Measurements from ENCODE around the gene ROCK1. TPM values are rescaled to one million over a fixed set of nuclear protein-coding genes. Genes with fewer than 3 reads are reported as not detected.

The ROCK1 gene
- total and polyA plus RNA-seq, 2 experiments from 2014 or later, result 33.6 to 35.9 TPM

DNA sequence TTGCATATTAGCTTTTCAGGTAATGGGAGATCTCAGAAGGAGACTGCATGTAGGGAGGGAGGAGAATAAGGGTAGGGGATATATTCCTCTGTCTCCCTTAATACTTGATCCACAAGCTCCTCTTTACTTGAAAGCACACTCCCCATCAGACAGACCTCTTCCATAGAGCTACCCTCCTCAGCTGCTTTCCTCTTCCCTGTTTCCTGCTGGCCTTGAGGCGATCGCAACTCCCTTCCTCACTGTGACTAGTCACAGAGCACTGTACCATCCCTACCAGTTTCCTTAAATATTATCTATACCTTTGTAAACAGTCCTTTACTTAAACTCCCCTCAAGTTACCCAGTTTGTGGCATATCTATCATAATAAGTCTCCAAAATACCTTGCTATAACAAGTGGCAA is 10.9 kb downstream of the ROCK1 start:
- Histone ChIP-seq H3K9me2 (ENCODE audit: insufficient read depth) (no peaks in the 10 kb centered on the region), H3K27me3 (replicated peaks; ENCODE audit: insufficient read depth) (no peaks in the 10 kb centered on the region), H3K9ac (no peak overlapping the region), H3K79me2 (ENCODE audit: insufficient read depth) (peaks cover 100% of the 10 kb centered on the region), H3K27ac (no peak overlapping the region), H3K36me3 (ENCODE audit: low read depth) (no peaks in the 10 kb centered on the region), H3K4me1 (ENCODE audit: insufficient read depth) (peaks cover 5% of the 10 kb centered on the region; the same call in 1 of the 2 replicates), H3K4me2 (ENCODE audit: unreplicated experiment) (no peak overlapping the region), H3K9me3 (ENCODE audit: low read depth) (no peaks in the 10 kb centered on the region), H4K20me1 (ENCODE audit: insufficient read depth) (peaks cover 55% of the 10 kb centered on the region), H3K4me3 (no peak overlapping the region), H3F3A (ENCODE audit: insufficient read depth) (peaks cover 10% of the 10 kb centered on the region; the same call in 1 of the 2 replicates), H2AFZ (no peak overlapping the region)
- 96 to 98% methylated on average over 2 of the region's 2 CpGs for WGBS, 2 experiments (ENCODE audit: low coverage in 1 of 2, low lambda C conversion rate in 2 of 2, missing lambda C conversion rate in 2 of 2)
- in situ Hi-C loops (cut with MboI), result no loop called here
- TF ChIP-seq EZH2 (IDR thresholded peaks at IDR 0.05; ENCODE audit: insufficient read depth, poor library complexity, severe bottlenecking), result no peak
- TF ChIP-seq EZH2phosphoT487 (IDR thresholded peaks at IDR 0.05; ENCODE audit: insufficient read depth, low read depth), result no peak
- DNase-seq, result no peak

DNA sequence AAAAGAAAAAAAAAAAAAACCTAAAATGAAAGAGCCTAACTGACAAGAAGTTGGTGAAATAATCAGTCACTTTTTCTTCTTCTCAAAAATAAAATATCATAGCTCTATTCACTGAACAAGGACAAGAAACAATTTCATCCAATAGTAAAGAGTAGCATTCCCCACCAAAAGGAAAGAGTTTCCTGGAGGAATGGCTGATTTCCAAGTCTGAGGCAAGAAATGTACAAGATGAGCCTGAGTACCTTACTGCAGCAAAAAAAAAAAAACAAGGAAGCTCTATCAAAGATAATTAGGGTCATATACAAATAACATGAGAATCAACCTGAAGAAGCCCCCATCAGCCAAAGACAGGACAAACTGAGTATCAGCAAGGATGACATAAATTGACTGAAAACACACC is 11.5 kb downstream of the ROCK1 start:
- Histone ChIP-seq H4K20me1 (ENCODE audit: insufficient read depth) (peaks cover 53% of the 10 kb centered on the region), H3K4me2 (ENCODE audit: unreplicated experiment) (no peak overlapping the region), H3K27me3 (replicated peaks; ENCODE audit: insufficient read depth) (no peaks in the 10 kb centered on the region), H3F3A (ENCODE audit: insufficient read depth) (peaks cover 10% of the 10 kb centered on the region; the same call in 1 of the 2 replicates), H3K36me3 (ENCODE audit: low read depth) (no peaks in the 10 kb centered on the region), H3K9me3 (ENCODE audit: low read depth) (no peaks in the 10 kb centered on the region), H3K9ac (no peak overlapping the region), H2AFZ (no peak overlapping the region), H3K4me3 (no peak overlapping the region), H3K79me2 (ENCODE audit: insufficient read depth) (peaks cover 100% of the 10 kb centered on the region), H3K9me2 (ENCODE audit: insufficient read depth) (no peaks in the 10 kb centered on the region), H3K27ac (no peak overlapping the region), H3K4me1 (ENCODE audit: insufficient read depth) (peaks cover 5% of the 10 kb centered on the region; the same call in 1 of the 2 replicates)
- DNase-seq, result peak; percentile 35
- TF ChIP-seq EZH2 (IDR thresholded peaks at IDR 0.05; ENCODE audit: insufficient read depth, poor library complexity, severe bottlenecking) (no peak), EZH2phosphoT487 (IDR thresholded peaks at IDR 0.05; ENCODE audit: insufficient read depth, low read depth) (no peak)
- in situ Hi-C loops (cut with MboI), result no loop called here

DNA sequence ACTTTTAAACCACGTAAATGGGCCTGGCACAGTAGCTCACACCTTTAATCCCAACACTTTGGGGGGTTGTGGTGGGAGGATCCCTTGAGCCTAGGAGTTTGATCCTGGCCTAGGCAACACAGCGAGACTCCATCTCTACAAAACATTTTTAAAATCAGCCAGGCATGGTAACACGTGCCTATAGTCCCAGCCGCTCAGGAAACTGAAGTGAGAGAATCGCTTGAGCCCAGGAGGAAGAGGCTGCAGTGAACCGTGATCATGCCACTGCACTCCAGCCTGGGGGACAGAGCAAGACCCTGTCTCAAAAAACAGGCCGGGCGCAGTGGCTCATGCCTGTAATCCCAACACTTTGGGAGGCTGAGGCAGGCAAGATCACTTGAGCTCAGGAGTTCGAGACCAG is 12.2 kb downstream of the ROCK1 start:
- H3K4me1 ChIP-seq (ENCODE audit: insufficient read depth), result peaks cover 5% of the 10 kb centered on the region; the same call in 1 of the 2 replicates
- no peak overlapping the region for H3K27ac ChIP-seq
- H3K4me3 ChIP-seq, result no peak overlapping the region
- H3F3A ChIP-seq (ENCODE audit: insufficient read depth), result peaks cover 10% of the 10 kb centered on the region; the same call in 1 of the 2 replicates
- WGBS, 2 experiments (ENCODE audit: low coverage in 1 of 2, low lambda C conversion rate in 2 of 2, missing lambda C conversion rate in 2 of 2), result 93% methylated on average over 9 of the region's 9 CpGs
- TF ChIP-seq EZH2 (IDR thresholded peaks at IDR 0.05; ENCODE audit: insufficient read depth, poor library complexity, severe bottlenecking), result no peak
- no peak for TF ChIP-seq EZH2phosphoT487 (IDR thresholded peaks at IDR 0.05; ENCODE audit: insufficient read depth, low read depth)
- no peak overlapping the region for H3K9ac ChIP-seq
- H4K20me1 ChIP-seq (ENCODE audit: insufficient read depth), result peaks cover 50% of the 10 kb centered on the region
- no peaks in the 10 kb centered on the region for H3K27me3 ChIP-seq (replicated peaks; ENCODE audit: insufficient read depth)
- H3K9me3 ChIP-seq (ENCODE audit: low read depth), result no peaks in the 10 kb centered on the region
- H3K79me2 ChIP-seq (ENCODE audit: insufficient read depth), result peaks cover 100% of the 10 kb centered on the region
- no peak for DNase-seq
- H3K9me2 ChIP-seq (ENCODE audit: insufficient read depth), result no peaks in the 10 kb centered on the region
- H3K4me2 ChIP-seq (ENCODE audit: unreplicated experiment), result no peak overlapping the region
- no peaks in the 10 kb centered on the region for H3K36me3 ChIP-seq (ENCODE audit: low read depth)
- in situ Hi-C loops (cut with MboI), result no loop called here
- no peak overlapping the region for H2AFZ ChIP-seq

DNA sequence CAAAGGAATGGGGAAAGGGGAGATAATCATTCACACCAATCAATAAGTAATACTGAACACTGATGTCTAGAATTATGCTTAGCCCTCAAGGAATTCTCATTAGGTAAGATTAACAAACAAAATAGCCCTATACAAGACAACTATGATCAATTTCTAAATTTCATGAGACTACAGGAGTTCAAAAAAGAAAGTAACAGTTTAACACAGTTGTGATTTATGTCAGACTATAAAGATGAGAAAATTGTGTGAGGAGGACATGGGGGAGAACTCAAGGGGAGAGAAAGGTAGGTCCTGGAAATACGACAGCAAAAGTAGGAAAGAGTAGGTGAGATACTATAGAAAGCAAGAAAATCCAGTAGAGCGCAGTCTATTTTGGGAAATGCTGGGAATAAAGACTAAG is 14.9 kb downstream of the ROCK1 start:
- H4K20me1 ChIP-seq (ENCODE audit: insufficient read depth), result peaks cover 44% of the 10 kb centered on the region
- H3K4me3 ChIP-seq, result no peak overlapping the region
- no peak overlapping the region for H3K9ac ChIP-seq
- TF ChIP-seq EZH2 (IDR thresholded peaks at IDR 0.05; ENCODE audit: insufficient read depth, poor library complexity, severe bottlenecking) (no peak), EZH2phosphoT487 (IDR thresholded peaks at IDR 0.05; ENCODE audit: insufficient read depth, low read depth) (no peak)
- no peak for DNase-seq
- H3K4me1 ChIP-seq (ENCODE audit: insufficient read depth), result peaks cover 5% of the 10 kb centered on the region; the same call in 1 of the 2 replicates
- H3F3A ChIP-seq (ENCODE audit: insufficient read depth), result peaks cover 10% of the 10 kb centered on the region; the same call in 1 of the 2 replicates
- no peaks in the 10 kb centered on the region for H3K9me3 ChIP-seq (ENCODE audit: low read depth)
- H3K9me2 ChIP-seq (ENCODE audit: insufficient read depth), result no peaks in the 10 kb centered on the region
- no peak overlapping the region for H3K4me2 ChIP-seq (ENCODE audit: unreplicated experiment)
- peaks cover 100% of the 10 kb centered on the region for H3K79me2 ChIP-seq (ENCODE audit: insufficient read depth)
- in situ Hi-C loops (cut with MboI), result no loop called here
- no peaks in the 10 kb centered on the region for H3K27me3 ChIP-seq (replicated peaks; ENCODE audit: insufficient read depth)
- no peaks in the 10 kb centered on the region for H3K36me3 ChIP-seq (ENCODE audit: low read depth)
- no peak overlapping the region for H3K27ac ChIP-seq
- 93 to 97% methylated on average over 2 of the region's 2 CpGs for WGBS, 2 experiments (ENCODE audit: low coverage in 1 of 2, low lambda C conversion rate in 2 of 2, missing lambda C conversion rate in 2 of 2)
- no peak overlapping the region for H2AFZ ChIP-seq

DNA sequence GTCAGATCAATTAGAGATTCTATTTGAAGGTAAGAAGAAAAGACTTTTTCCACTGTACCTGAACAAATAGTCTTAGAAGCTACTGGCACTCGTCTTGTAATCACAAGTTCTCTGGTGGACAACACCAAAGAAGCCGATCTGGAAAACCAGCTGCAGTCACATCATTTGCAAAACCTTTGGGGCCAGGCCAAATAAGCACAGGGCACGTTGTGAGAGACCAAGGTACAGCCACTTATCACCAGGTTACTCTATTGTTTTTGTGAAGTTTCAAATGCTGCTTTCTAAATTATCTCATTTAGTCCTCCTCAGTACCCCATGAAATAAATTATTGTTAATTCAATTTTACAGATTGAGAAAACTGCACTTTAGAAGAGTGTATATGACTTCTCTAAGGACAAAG is 18.5 kb downstream of the ROCK1 start:
- Histone ChIP-seq H3K4me1 (ENCODE audit: insufficient read depth) (no peaks in the 10 kb centered on the region), H3K4me3 (no peak overlapping the region), H3K27ac (no peak overlapping the region), H4K20me1 (ENCODE audit: insufficient read depth) (peaks cover 34% of the 10 kb centered on the region), H3K9ac (no peak overlapping the region), H2AFZ (no peak overlapping the region), H3K27me3 (replicated peaks; ENCODE audit: insufficient read depth) (no peaks in the 10 kb centered on the region), H3F3A (ENCODE audit: insufficient read depth) (no peaks in the 10 kb centered on the region), H3K36me3 (ENCODE audit: low read depth) (no peaks in the 10 kb centered on the region), H3K79me2 (ENCODE audit: insufficient read depth) (peaks cover 100% of the 10 kb centered on the region), H3K9me2 (ENCODE audit: insufficient read depth) (no peaks in the 10 kb centered on the region), H3K9me3 (ENCODE audit: low read depth) (no peaks in the 10 kb centered on the region), H3K4me2 (ENCODE audit: unreplicated experiment) (no peak overlapping the region)
- no peak for DNase-seq
- in situ Hi-C loops (cut with MboI), result no loop called here
- WGBS, 2 experiments (ENCODE audit: low coverage in 1 of 2, low lambda C conversion rate in 2 of 2, missing lambda C conversion rate in 2 of 2), result 81 to 85% methylated on average over 3 of the region's 3 CpGs
- TF ChIP-seq EZH2phosphoT487 (IDR thresholded peaks at IDR 0.05; ENCODE audit: insufficient read depth, low read depth) (no peak), EZH2 (IDR thresholded peaks at IDR 0.05; ENCODE audit: insufficient read depth, poor library complexity, severe bottlenecking) (no peak)
